ENCODE data around the gene SPSB1. TPM values are rescaled to one million over a fixed set of nuclear protein-coding genes. Genes with fewer than 3 reads are reported as not detected.

SPSB1 gene
- 29.2 to 35.8 TPM (median 31.3 TPM) in 5 replicates for total RNA-seq (2022; extraction: Qiagen RNA extraction)

DNA sequence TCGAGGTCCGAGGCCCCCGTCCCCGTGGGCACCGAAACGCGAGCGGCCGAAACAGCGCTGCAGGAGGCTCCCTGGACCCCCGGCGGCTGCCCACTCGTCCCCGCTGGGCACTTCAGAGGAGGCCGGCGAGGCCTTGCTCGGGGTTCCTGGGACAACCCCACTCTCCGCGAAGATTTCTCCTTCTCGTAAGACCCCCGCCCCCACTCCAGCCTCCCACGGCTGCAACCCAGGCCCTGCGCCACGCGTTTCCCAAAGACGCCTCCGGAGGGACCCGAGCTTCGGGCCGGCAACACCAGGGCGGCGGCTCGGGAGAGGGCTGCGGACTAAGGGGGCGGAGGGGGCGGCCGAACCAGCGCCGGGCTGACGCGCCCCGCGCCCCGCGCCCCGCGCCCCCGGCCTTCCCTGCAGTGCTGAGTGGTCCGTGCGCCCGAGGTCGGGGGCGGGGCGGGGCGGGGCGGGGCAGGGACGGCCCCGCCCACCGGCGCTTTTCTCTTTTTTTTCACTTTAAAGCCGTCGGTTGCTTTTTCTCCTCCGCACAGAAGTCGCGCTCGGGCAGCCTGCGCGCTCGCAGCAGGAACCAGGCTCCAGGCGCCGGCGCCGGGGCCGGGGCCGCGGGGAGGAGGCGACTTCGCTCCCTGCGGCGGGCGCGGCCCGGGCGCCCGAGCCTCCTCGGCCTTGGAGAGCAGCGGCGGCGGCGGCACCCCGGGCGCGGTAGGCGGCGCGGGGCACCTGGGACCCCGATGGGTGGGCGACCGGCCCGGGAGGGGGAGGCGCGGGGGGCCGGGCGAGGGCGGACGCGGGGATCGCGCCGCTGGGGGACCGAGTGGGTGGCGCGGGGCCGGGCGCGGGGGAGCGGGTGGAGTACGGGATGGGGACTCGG, at the start of gene SPSB1:
TSS of gene SPSB1 (plus strand) at position 534 of the 880 bp plus-strand sequence. CDS start 62,998 bp downstream, outside the sequence.

Other genes with a start within 250 kb of the SPSB1 start
- 0.29 to 0.71 TPM (median 0.38 TPM) in 5 replicates for gene SLC2A5, start 223.3 kb upstream of the SPSB1 start, total RNA-seq (2022; extraction: Qiagen RNA extraction)
- 4.2 to 7.1 TPM (median 5.2 TPM) in 5 replicates for gene GPR157, start 163.8 kb upstream of the SPSB1 start, total RNA-seq (2022; extraction: Qiagen RNA extraction)
- gene H6PD, start 58.1 kb upstream of the SPSB1 start, total RNA-seq (2022; extraction: Qiagen RNA extraction) = 4.6 to 8.1 TPM (median 6.7 TPM) in 5 replicates
- 2.7 to 3.6 TPM (median 3.4 TPM) in 5 replicates for gene SLC25A33, start 246.6 kb downstream of the SPSB1 start, total RNA-seq (2022; extraction: Qiagen RNA extraction)

All from A549 treated with Hydrocortisone at 1 μM for 4 hours (cell line).